T-cell (primary cell): Measurements from ENCODE around the gene APLF. TPM values are rescaled to one million over a fixed set of nuclear protein-coding genes. Genes with fewer than 3 reads are reported as not detected.

ENCODE experiments used
- ATAC-seq, 4 experiments: fragments of 200-7000 bp in 3 of 4; fragments of 150-1000 bp in 1 of 4; cut with Tn5 transposase; replicated peaks in 1 of 4; 1 replicate in 3 of 4; 2 replicates in 1 of 4; pipeline ENCODE4 v1.10.0; 2021; ENCODE audit warnings: moderate library complexity in 3 of 4, mild to moderate bottlenecking in 2 of 4, moderate number of reproducible peaks in 1 of 4
- CTCF ChIA-PET, 2 donors: fragments of 300-600 bp; sonication (Branson Sonifier 250); formaldehyde crosslinking; loops; one replicate each; lab custom pipeline; 2022; ENCODE audit warnings: antibody characterized with exemption in 2 of 2; lab: Charles Lee
- POLR2A ChIA-PET, 2 donors: fragments of 300-600 bp; sonication (Branson Sonifier 250); formaldehyde crosslinking; loops; one replicate each; lab custom pipeline; 2022; ENCODE audit warnings: antibody characterized with exemption in 2 of 2; lab: Charles Lee
- DNase-seq, 35 experiments: peaks; one replicate each; pipeline versions ENCODE4 v3.0.0 to v3.0.0-alpha.2; 2013 to 2023
- H3K27ac ChIP-seq: one replicate; pipeline ENCODE4 v1.5.1; 2013; ENCODE audit warnings: low read length
- H3K27me3 ChIP-seq, 2 experiments: replicated peaks in 1 of 2; 1 replicate in 1 of 2; 2 replicates in 1 of 2; pipeline versions ENCODE4 v1.6.1 to v1.7.0; 2013; ENCODE audit warnings: low read length in 1 of 2, mixed read lengths in 1 of 2; ENCODE audit not compliant: control insufficient read depth in 2 of 2, insufficient read depth in 2 of 2; ENCODE audit errors: extremely low read depth in 1 of 2
- H3K36me3 ChIP-seq, 2 donors: 1 replicate in 1 of 2; 2 replicates in 1 of 2; pipeline versions ENCODE4 v1.6.1 to v1.7.0; 2013; ENCODE audit warnings: low read length in 1 of 2; ENCODE audit not compliant: control insufficient read depth in 2 of 2, insufficient read depth in 1 of 2; ENCODE audit errors: extremely low read depth in 1 of 2
- H3K4me1 ChIP-seq, 2 experiments: 1 replicate in 1 of 2; 2 replicates in 1 of 2; pipeline versions ENCODE4 v1.6.1 to v1.7.0; 2013; ENCODE audit warnings: low read length in 2 of 2, mixed read lengths in 1 of 2; ENCODE audit not compliant: insufficient read depth in 2 of 2, control insufficient read depth in 1 of 2; ENCODE audit errors: extremely low read depth in 1 of 2
- H3K4me3 ChIP-seq, 2 donors: 1 replicate in 1 of 2; 2 replicates in 1 of 2; pipeline versions ENCODE4 v1.5.1 to v1.7.0; 2013; ENCODE audit warnings: mild to moderate bottlenecking in 2 of 2, low read length in 1 of 2, moderate library complexity in 1 of 2; ENCODE audit not compliant: control insufficient read depth in 1 of 2; ENCODE audit errors: extremely low read depth in 1 of 2
- H3K9me3 ChIP-seq: 2 replicates; pipeline ENCODE4 v1.7.0; 2013
- H3K27ac Mint-ChIP-seq, 2 donors: one replicate each; pipeline ENCODE4 v1.8.0; 2020 to 2021; ENCODE audit warnings: mild to moderate bottlenecking in 2 of 2, mixed read lengths in 2 of 2
- H3K27me3 Mint-ChIP-seq, 2 donors: one replicate each; pipeline ENCODE4 v1.8.0; 2021 to 2022; ENCODE audit warnings: mixed read lengths in 2 of 2
- H3K36me3 Mint-ChIP-seq: one replicate; pipeline ENCODE4 v1.8.0; 2021; ENCODE audit warnings: mixed read lengths
- H3K4me1 Mint-ChIP-seq, 3 donors: one replicate each; pipeline ENCODE4 v1.8.0; 2020 to 2022; ENCODE audit warnings: mixed read lengths in 3 of 3, mild to moderate bottlenecking in 1 of 3
- H3K4me3 Mint-ChIP-seq, 3 donors: one replicate each; pipeline ENCODE4 v1.8.0; 2020 to 2022; ENCODE audit warnings: mild to moderate bottlenecking in 3 of 3, mixed read lengths in 3 of 3, moderate library complexity in 3 of 3
- H3K9me3 Mint-ChIP-seq, 3 donors: one replicate each; pipeline ENCODE4 v1.8.0; 2020 to 2022; ENCODE audit warnings: mixed read lengths in 3 of 3
- WGBS: methylation state at CpG from one replicate; pipeline ENCODE4 v1.1.5; 2013; ENCODE audit warnings: missing lambda C conversion rate; ENCODE audit not compliant: insufficient coverage; 5-methylcytosine and 5-hydroxymethylcytosine counted together
- total RNA-seq, 35 experiments: library from RNA in 6 of 35; stranded (reverse) in 6 of 35; fragments of 120-200 nt in 1 of 35; gene quantifications; one replicate each; pipeline versions ENCODE4 v1.2.1 to v1.2.4 and lab custom pipeline; 2013 to 2026

Gene APLF
- total RNA-seq, 5 donors from 2014 or later (not counting 1 experiment from before 2014, with no cell fraction given): 4.3 to 6.1 (median 5.1) TPM

GRCh38 chr2:68448671-68449653 lies 18.4 kb upstream of the APLF start:
- no peaks in the 10 kb centered on the region for H3K9me3 ChIP-seq
- ATAC-seq (peak in 3 of 4 experiments; percentile 38 to 54 (median 46)), DNase-seq (peak in 9 of 35 experiments; percentile 12 to 36 (median 31))
- no peaks in the 10 kb centered on the region for H3K27me3 Mint-ChIP-seq
- H3K4me1 Mint-ChIP-seq: peaks cover 17 to 19% (median 19%) of the 10 kb centered on the region in 3 donors
- H3K27ac Mint-ChIP-seq: no peak overlapping the region
- H3K36me3 ChIP-seq: no peaks in the 10 kb centered on the region
- ChIA-PET POLR2A (interaction anchor here in 1 of 2 donors (0.6 kb wide), 1 partner anchor 57 kb away, joined by 4 read pairs; no protein-coding TSS in a partner anchor), CTCF (interaction anchor here in 1 of 2 donors (0.6 to 1.0 kb wide), 3 partner anchors 9 to 22 kb away, joined by 3 to 6 read pairs (median 3); no protein-coding TSS in a partner anchor)
- H3K27me3 ChIP-seq: no peaks in the 10 kb centered on the region
- H3K4me3 ChIP-seq: no peak overlapping the region
- 95% methylated on average over 17 of the region's 24 CpGs for WGBS
- no peak overlapping the region for H3K27ac ChIP-seq
- H3K4me3 Mint-ChIP-seq: no peak overlapping the region
- H3K9me3 Mint-ChIP-seq: peaks cover 0 to 5% (median 0%) of the 10 kb centered on the region in 3 donors
- H3K36me3 Mint-ChIP-seq: no peaks in the 10 kb centered on the region
- peaks cover 0 to 6% of the 10 kb centered on the region in 2 experiments for H3K4me1 ChIP-seq

- Mint-ChIP-seq H3K4me3 (no peak overlapping the region), H3K27ac (peak overlapping the region; percentile 71 to 72), H3K27me3 (no peaks in the 10 kb centered on the region), H3K4me1 (peaks cover 21 to 23% (median 22%) of the 10 kb centered on the region in 3 donors), H3K9me3 (peaks cover 0 to 5% (median 0%) of the 10 kb centered on the region in 3 donors), H3K36me3 (no peaks in the 10 kb centered on the region)
- no CpG with 5 or more reads among the region's 5 CpGs for WGBS
- Histone ChIP-seq H3K27ac (peak overlapping the region; percentile 14), H3K9me3 (no peaks in the 10 kb centered on the region), H3K4me3 (no peak overlapping the region), H3K36me3 (no peaks in the 10 kb centered on the region), H3K4me1 (peaks cover 0 to 6% of the 10 kb centered on the region in 2 experiments), H3K27me3 (no peaks in the 10 kb centered on the region)
- ChIA-PET CTCF (interaction anchor here (0.6 to 2.4 kb wide), 10 partner anchors 8 to 300 kb away, joined by 3 to 23 read pairs (median 4); partner anchors contain the start of gene FBXO48 (in 1 of the 2)), POLR2A (no interaction called here)
- peak in 1 of 35 experiments; percentile 52 for DNase-seq
- peak in 3 of 4 experiments; percentile 24 to 78 (median 55) for ATAC-seq
Measured at GRCh38 chr2:68452158-68452900, 15.1 kb upstream of the APLF start.

- POLR2A ChIA-PET: no interaction called here
- no peak for ATAC-seq
Measured at GRCh38 chr2:68453761-68454360, 13.5 kb upstream of the APLF start.

GRCh38 chr2:68454719-68455118 lies 12.7 kb upstream of the APLF start:
- 100% methylated on average over 1 of the region's 3 CpGs for WGBS
- ChIA-PET POLR2A (no interaction called here), CTCF (interaction anchor here (0.6 to 0.9 kb wide), 2 partner anchors 13 to 140 kb away, joined by 3 read pairs; no protein-coding TSS in a partner anchor)
- H3K4me3 ChIP-seq: no peak overlapping the region
- H3K4me1 ChIP-seq: peaks cover 0 to 6% of the 10 kb centered on the region in 2 experiments
- Mint-ChIP-seq H3K9me3 (no peaks in the 10 kb centered on the region), H3K36me3 (no peaks in the 10 kb centered on the region), H3K4me1 (peaks cover 21 to 25% (median 24%) of the 10 kb centered on the region in 3 donors), H3K27me3 (no peaks in the 10 kb centered on the region), H3K27ac (no peak overlapping the region), H3K4me3 (no peak overlapping the region)
- ATAC-seq: no peak
- H3K36me3 ChIP-seq: no peaks in the 10 kb centered on the region
- no peak overlapping the region for H3K27ac ChIP-seq
- DNase-seq: no peak
- H3K27me3 ChIP-seq: no peaks in the 10 kb centered on the region
- no peaks in the 10 kb centered on the region for H3K9me3 ChIP-seq

More at GRCh38 chr2:68453761-68454360, 13.5 kb upstream of the APLF start:
- H3K4me1 Mint-ChIP-seq: peaks cover 21 to 23% (median 22%) of the 10 kb centered on the region in 3 donors
- Histone ChIP-seq H3K36me3 (no peaks in the 10 kb centered on the region), H3K27me3 (no peaks in the 10 kb centered on the region), H3K27ac (peak overlapping the region; percentile 6), H3K4me3 (no peak overlapping the region), H3K4me1 (peaks cover 0 to 6% of the 10 kb centered on the region in 2 experiments), H3K9me3 (no peaks in the 10 kb centered on the region)
- WGBS: no CpG with 5 or more reads among the region's 2 CpGs
- H3K27me3 Mint-ChIP-seq: no peaks in the 10 kb centered on the region
- H3K9me3 Mint-ChIP-seq: peaks cover 0 to 4% (median 0%) of the 10 kb centered on the region in 3 donors
- no peaks in the 10 kb centered on the region for H3K36me3 Mint-ChIP-seq
- no peak for DNase-seq
- H3K27ac Mint-ChIP-seq: peak overlapping the region; percentile 67 to 89
- H3K4me3 Mint-ChIP-seq: no peak overlapping the region
- CTCF ChIA-PET: interaction anchor here (0.6 to 2.4 kb wide), 8 partner anchors 10 to 472 kb away, joined by 3 to 23 read pairs (median 4); no protein-coding TSS in a partner anchor

GRCh38 chr2:68456198-68456597 lies 11.2 kb upstream of the APLF start:
- CTCF ChIA-PET: interaction anchor here in 1 of 2 donors (1.5 kb wide), 1 partner anchor 10 kb away, joined by 3 read pairs; no protein-coding TSS in a partner anchor
- no peak overlapping the region for H3K4me3 Mint-ChIP-seq
- H3K27me3 ChIP-seq: no peaks in the 10 kb centered on the region
- POLR2A ChIA-PET: interaction anchor here in 1 of 2 donors (0.6 kb wide), 1 partner anchor 560 kb away, joined by 3 read pairs; no protein-coding TSS in a partner anchor
- WGBS: 94% methylated on average over 3 of the region's 4 CpGs
- H3K27ac Mint-ChIP-seq: peak overlapping the region in 1 of 2 donors; percentile 3
- H3K4me3 ChIP-seq: no peak overlapping the region
- H3K4me1 Mint-ChIP-seq: peaks cover 21 to 25% (median 24%) of the 10 kb centered on the region in 3 donors
- H3K27me3 Mint-ChIP-seq: no peaks in the 10 kb centered on the region
- no peaks in the 10 kb centered on the region for H3K9me3 ChIP-seq
- H3K4me1 ChIP-seq: peaks cover 0 to 6% of the 10 kb centered on the region in 2 experiments
- H3K27ac ChIP-seq: no peak overlapping the region
- no peaks in the 10 kb centered on the region for H3K9me3 Mint-ChIP-seq
- no peak for DNase-seq
- H3K36me3 Mint-ChIP-seq: no peaks in the 10 kb centered on the region
- H3K36me3 ChIP-seq: no peaks in the 10 kb centered on the region
- no peak for ATAC-seq
